PC-9 (cell line): ENCODE data around the gene COLEC11.

Experiments
- CTCF ChIP-seq: fragments of 200-600 bp; sonication (generic); conservative IDR thresholded peaks from 2 replicates; pipeline ENCODE4 v1.6.1; 2017; ENCODE audit warnings: mixed run types, antibody characterized with exemption, mild to moderate bottlenecking, moderate library complexity
- EZH2 ChIP-seq: fragments of 200-600 bp; sonication (generic); IDR thresholded peaks from 2 replicates; pipeline ENCODE4 v1.8.0; 2017; ENCODE audit warnings: antibody characterized with exemption, low read depth

DNA sequence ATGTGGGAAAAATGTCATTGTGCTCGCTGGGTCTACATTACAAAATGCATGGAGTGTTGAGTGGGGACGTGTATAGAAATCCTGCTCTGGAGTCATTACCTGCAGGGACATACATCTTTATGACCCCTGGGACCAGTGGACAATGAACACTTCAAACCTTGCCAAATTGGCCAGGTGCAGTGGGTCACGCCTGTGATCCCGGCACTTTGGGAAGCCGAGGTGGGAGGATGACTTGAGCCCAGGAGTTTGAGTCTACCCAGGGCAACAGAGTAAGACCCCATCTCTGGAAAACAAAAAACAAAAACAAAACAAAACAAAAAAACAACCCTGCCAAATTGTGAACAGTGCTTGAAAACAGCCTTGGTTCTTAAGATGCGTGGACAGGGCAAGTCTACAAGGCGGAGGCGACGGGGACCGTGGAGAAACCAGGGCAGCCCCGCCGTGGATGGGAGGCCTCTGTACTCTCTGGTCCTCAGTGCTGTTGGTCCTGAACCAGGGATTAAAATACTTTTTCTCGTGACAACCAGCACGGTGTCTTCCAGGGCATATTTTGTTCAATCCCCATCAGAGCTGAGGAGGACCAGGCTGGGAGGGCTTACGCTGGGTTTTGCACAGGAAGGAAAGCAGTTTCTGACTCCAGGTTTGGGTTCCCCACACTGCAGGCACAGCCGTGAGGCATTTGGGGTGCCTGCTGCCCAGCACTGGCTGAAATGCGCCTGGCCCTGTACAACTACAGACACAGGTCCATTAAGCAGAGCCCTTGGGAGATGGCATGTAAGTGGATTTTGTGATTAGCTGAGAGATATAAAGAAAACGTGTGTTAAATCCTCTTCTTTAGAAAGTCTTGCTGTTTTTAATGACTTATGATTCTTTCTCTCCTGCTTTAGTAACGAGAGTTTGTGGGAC is 13.7 kb downstream of the COLEC11 start:
- TF ChIP-seq EZH2 = no peak
- TF ChIP-seq CTCF = no peak
